Right hindlimb (tissue), 1 donor: Measurements from ENCODE around the gene DMXL2.
"Not testable (repeated sequence)": the region's sequence is repeated elsewhere in the genome, so short reads cannot be mapped to it uniquely, and the experiment has no call there.

ENCODE experiments used
- DNase-seq: peaks from one replicate; pipeline ENCODE4 v3.0.0-alpha.2; 2018

The DMXL2 gene

DNA sequence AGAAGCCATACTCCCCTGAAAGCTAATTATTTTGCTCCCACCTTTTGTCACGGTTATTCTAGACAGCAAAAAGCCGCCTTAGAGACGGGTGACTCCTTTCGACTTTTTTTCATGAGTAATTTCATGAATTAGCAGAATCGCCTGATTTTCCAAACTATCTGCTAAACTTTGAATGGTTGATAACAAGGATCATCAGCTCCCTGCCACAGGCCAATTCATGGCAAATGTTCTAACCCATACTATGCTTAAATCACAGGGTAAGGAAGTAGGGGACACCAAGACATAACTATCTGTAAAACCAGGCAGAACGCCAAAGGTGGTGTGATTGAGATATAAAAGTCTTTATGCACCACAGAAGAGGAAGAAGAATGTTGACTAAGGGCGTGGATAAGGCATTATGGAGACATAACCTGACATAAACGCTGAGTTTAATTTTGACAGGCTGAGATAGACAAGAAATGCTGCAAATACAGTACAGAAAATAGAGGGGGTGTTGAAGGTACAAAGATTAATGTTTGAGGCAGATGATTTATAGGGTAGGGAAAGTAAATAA, 891 bp upstream of the DMXL2 start:
- no peak for DNase-seq

DNA sequence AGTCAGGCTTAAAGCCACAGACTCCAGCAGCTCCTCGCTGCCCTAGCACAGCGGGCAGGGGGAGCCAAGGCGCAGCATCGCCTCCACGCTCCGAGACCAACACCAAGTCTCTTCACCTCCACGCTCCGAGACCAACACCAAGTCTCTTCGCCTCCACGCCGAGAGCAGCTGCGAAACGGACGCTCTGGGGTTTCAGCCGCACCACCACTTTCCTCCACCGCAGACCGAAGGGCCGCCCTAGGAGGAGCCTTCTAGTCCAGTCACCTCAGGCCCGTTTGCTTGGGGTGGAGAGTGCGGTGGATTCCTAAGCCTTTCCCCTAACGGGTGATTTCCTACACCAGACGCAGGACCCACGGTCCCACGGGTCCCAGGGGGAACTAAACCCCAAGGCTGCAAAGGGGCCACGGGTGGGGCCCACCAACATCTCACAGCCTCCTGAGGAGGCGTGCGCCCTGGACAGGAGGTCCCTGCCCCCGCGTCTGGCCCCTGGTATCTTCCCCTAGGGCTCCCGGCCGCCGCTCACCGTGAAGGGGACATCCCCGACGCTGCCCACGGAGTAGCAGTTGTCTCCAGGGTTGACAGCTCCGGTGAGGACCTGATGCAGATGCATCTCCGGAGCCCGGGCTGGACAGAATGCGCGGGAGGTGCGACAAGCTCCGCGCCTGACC, 501 bp downstream of the DMXL2 start:
- DNase-seq = peak; percentile 66

GRCh38 chr15:51621155-51621765, 1.3 kb downstream of the DMXL2 start:
- DNase-seq = no peak

DNA sequence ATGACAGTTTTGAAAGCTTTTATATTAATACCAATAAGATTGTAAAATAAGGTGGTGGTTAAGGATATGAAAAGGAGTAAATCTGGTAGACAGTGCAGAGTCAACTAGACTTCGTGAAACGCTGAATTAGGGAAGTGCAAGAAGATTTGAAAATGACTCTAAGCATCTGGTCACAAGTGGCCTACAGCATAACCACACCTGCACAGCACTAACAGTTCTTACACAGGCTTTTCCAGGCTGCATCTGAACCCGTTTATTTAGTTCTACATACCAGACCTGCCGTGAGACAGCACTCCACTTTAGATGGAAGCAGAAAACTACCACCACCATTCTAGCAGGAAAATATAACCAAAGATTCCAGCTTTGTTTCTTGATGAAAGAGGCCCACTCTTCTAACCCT, 1.9 kb downstream of the DMXL2 start:
- no peak for DNase-seq

DNA sequence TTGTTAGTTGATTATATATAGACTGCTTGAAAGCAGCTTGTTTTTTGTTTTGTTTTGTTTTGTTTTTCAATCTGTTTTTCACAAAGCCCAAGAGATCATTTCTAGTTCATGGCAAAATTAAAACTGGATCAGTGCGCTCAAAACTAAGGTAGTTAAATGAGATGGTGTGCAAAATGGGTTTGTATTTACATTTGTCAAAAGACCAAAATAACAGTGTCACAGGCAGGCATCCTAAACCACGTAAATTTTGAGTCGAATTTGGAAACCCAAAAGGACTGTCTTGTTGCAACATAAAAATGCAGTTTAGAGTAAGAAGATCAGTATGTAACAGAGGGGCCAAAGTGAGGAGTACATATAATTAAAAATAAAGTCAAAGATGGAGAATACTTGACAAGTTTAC, 2.4 kb downstream of the DMXL2 start:
- DNase-seq = no peak

DNA sequence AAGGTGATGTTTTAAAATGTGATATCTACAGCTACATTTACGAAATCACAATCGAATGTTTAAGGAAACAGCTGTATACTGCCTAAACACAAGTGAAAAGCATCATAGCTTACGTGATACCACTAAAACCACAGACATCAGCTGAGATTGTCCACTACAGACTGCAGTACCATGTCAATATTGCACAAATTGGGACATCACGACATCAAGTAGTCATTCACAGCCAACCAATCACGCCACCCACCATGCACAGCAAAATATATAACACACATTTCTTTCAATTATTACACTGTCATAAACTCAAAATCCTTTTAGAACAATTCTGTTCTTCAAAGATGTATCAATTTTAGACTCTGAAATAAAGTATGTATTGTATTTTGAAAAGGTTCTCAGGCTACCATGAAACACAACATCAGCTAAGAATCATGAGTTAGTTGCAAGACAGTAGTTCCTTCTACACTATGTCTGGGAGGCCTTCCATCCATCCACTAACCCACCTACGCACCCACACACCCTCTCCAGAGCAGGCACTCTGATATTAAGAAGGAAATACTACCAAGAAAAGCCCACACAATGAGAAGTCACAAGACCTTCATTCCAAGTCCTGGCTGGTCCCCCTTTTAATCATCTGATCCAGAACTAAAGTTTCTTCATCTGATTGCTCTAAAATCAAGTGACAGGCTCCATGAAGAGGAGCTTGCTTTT, 3.1 kb downstream of the DMXL2 start:
- DNase-seq = no peak

DNA sequence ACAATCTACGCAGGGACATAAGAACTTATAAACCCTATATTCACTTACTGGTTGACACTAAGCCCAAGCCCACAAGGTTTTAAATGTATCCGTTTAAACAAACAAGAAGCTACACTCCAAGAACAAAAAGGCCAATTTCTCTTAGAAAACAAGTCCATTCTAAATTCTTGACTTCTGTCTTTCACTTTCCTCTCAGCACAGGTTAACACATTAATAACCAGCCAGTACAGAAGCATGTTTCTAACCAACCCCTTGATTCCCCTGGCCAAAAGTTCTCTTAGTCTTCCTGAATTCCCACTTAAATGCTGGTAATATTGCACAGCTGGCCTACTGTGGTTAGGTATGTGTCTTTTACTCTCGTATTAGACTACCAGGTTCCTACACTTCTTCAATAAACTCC, 4.7 kb downstream of the DMXL2 start:
- DNase-seq = no peak

DNA sequence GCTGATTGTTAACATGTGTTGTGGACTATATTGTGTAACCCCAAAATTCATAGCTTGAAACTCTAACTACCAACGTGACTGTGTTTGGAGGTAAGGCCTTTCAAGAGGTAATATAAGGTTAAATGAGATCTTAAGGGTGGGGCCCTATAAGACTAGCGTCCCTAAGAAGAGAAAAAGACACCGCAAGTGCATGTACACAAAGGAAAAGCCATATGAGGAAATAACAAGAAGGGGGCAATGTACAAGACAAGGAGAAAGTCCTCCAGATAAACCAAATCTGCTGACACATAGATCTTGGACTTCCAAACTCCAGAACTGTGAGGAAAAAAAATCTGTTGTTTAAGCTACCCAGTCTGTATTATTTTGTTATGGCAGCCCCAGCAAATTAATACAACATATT, 8.6 kb downstream of the DMXL2 start:
- no peak for DNase-seq

DNA sequence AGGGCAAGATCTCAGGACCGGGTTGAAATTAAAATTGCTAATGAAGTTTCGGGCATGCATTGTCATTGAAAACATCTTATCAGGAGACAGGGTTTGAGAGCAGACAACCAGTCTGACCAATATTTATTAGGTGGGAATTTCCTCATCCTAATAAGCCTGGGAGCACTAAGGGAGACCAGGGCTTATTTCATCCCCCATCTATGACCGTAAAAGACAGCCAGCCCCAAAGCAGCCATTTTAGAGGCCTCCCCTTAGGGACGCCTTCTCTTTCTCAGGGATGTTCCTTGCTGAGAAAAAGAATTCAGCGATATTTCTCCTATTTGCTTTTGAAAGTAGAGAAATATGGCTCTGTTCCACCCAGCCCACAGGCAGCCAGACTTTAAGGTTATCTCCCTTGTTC, 9.9 kb downstream of the DMXL2 start:
- DNase-seq = not testable (repeated sequence)

DNA sequence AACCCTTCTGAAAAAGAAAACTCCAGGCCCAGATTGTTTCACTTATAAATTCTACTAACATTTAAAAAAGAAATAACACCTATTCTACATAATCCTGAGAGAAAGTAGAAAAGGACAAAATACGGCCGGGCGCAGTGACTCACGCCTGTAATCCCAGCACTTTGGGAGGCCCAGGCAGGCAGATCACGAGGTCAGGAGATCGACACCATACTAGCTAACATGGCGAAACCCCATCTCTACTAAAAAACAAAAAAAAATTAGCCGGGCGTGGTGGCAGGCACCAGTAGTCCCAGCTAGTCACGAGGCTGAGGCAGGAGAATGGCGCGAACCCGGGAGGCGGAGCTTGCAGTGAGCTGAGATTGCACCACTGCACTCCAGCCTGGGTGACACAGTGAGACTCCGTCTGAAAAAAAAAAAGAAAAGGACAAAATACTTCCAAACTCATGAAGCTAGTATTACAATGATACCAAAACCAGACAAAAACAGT, 19.1 kb downstream of the DMXL2 start:
- DNase-seq = not testable (repeated sequence)

GRCh38 chr15:51603002-51603401, 19.6 kb downstream of the DMXL2 start:
- no peak for DNase-seq

- DNase-seq = no peak
Observed at GRCh38 chr15:51602484-51602883, 20.1 kb downstream of the DMXL2 start.

DNA sequence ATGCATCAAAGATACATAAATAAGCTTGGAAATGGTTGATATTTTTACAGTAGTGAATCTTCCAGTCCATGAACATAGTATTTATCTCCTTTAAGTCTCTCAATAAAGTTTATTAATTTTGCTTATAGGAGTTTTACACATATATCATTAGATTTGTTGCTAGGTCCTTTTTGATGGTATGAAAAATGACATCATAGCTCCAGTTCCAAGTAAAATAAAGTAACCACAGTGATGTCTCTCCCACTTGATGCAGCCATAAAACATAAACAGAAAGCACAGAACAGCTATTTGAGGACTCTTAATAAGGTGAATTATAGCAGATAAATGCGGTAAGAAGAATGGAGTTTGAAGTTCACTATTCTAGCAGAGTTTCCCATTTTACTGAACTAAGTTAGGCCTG, 20.8 kb downstream of the DMXL2 start:
- no peak for DNase-seq

- no peak for DNase-seq
Observed at GRCh38 chr15:51600114-51600513, 22.5 kb downstream of the DMXL2 start.

DNA sequence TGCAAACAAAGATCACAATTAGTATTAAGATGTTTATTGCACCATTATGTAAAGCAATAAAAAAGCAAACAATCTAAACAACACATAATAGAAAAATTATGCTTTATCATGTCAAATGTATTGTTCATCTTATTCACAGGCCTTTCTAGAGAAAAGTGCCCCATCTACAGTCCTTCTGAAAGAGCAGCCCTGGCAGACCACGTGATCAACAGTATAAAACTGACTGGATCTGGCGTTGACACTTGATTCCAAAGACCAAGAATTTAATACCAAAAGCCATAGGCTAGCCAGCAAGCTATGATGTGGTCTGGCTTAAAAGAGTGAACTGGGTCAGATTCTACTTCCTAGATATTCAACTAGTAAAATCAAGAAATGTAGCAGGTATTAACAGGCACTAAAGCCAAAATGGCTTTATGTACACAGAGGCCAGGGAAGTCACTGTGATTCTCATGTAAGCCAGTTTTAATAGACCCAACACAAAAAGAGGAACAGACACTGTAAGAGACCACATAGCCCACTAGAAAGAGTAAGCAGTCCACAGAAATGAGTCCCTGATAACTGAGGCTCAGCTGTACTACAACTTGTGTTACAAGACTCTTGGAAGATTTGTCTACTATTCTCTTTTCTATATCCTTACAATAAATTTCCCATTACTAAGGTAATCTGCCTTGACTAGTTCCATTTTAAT, 32.5 kb downstream of the DMXL2 start:
- DNase-seq = no peak

GRCh38 chr15:51588966-51589365, 33.6 kb downstream of the DMXL2 start:
- no peak for DNase-seq

- DNase-seq = no peak
Observed at GRCh38 chr15:51585986-51586385, 36.6 kb downstream of the DMXL2 start.

DNA sequence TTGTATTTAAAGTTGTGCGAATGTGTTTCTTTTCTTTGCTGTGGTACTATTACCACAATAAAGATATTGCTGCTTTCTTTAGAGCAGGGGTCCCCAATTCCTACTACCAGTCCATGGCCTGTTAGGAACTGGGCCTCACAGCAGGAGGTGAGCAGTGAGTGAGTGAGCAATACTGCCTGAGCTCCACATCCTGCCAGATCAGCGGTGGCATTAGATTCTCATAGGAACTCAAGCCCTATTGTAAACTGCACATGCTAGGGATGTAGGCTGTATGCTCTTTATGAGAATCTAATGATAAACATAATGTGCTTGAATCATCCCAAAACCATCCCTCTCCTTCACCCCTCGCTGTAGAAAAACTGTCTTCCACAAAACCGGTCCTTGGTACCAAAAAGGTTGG, 41.6 kb downstream of the DMXL2 start:
- DNase-seq = no peak

GRCh38 chr15:51580385-51580784, 42.2 kb downstream of the DMXL2 start:
- DNase-seq = no peak

GRCh38 chr15:51579012-51579411, 43.6 kb downstream of the DMXL2 start:
- DNase-seq = no peak

DNA sequence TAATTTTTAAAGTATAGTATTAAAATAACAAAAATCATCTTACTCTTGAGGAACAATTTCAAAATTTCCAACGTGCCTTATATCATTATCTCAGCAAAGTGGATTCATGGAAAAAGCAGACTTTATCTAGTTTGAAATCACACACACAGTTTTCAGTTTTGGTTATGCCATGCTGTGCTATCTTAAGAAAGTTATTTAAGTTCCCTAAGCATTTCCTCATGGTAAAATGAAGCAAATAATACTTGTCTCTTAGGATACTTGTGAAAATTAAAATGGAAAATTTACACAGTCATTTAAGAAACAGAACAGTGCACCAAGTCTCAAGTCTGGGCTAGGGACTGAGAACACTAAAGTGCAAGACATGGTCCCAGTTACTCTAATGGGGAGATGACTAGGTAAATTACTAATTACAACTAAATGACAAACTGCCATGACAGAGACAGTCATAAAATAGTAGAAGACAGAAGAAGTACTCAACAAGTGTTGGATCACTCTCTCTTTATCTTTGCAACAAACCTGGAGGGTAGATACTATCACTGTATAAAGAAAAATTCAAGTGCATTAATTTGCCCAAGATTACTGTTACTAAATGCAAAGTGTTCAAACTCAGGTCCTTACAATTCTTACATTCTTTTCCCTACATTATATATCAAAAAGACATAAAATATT, 44.8 kb downstream of the DMXL2 start:
- DNase-seq = no peak

- no peak for DNase-seq
Observed at GRCh38 chr15:51576911-51577500, 45.6 kb downstream of the DMXL2 start.
